Transverse colon (tissue), 4 donors: Measurements from ENCODE around the gene CORIN. TPM values are rescaled to one million over a fixed set of nuclear protein-coding genes. Genes with fewer than 3 reads are reported as not detected.

Source experiments
- DNase-seq: peaks from one replicate; pipeline ENCODE4 v3.0.0-alpha.2; 2019
- H3K27ac ChIP-seq, 4 donors: fragments of 200-600 bp; sonication (generic); 2 replicates each; pipeline ENCODE4 v1.5.1; 2016 to 2018; ENCODE audit warnings: inconsistent platforms in 4 of 4
- H3K27me3 ChIP-seq: fragments of 200-600 bp; sonication (generic); 2 replicates; pipeline ENCODE4 v1.5.1; 2017; ENCODE audit warnings: inconsistent platforms
- H3K36me3 ChIP-seq, 4 donors: fragments of 200-600 bp; sonication (generic); 2 replicates each; pipeline ENCODE4 v1.5.1; 2017 to 2019; ENCODE audit warnings: inconsistent platforms in 4 of 4
- H3K4me1 ChIP-seq, 4 donors: fragments of 200-600 bp; sonication (generic); 2 replicates each; pipeline ENCODE4 v1.5.1; 2017 to 2020; ENCODE audit warnings: inconsistent platforms in 4 of 4
- H3K4me3 ChIP-seq, 4 donors: fragments of 200-600 bp; sonication (generic); 1 replicate in 1 of 4; 2 replicates in 3 of 4; pipeline versions ENCODE4 v1.5.1 to v1.6.1; 2017 to 2019; ENCODE audit warnings: inconsistent platforms in 4 of 4
- H3K9me3 ChIP-seq, 2 donors: fragments of 200-600 bp; sonication (generic); 2 replicates each; pipeline ENCODE4 v1.5.1; 2017 to 2019; ENCODE audit warnings: inconsistent platforms in 2 of 2
- CTCF ChIP-seq, 5 experiments: fragments of 200-600 bp in 3 of 5; fragments of 450-650 bp in 2 of 5; sonication (generic) in 3 of 5; IDR thresholded peaks; 1 replicate in 2 of 5; 2 replicates in 3 of 5; pipeline ENCODE4 v1.5.1; 2016 to 2017; ENCODE audit warnings: antibody characterized with exemption in 5 of 5, inconsistent platforms in 3 of 5, mild to moderate bottlenecking in 2 of 5, moderate library complexity in 1 of 5
- EP300 ChIP-seq: sonication (generic); formaldehyde crosslinking; IDR thresholded peaks from one replicate; pipeline ENCODE4 v1.6.1; 2017; ENCODE audit warnings: antibody characterized with exemption, low read depth
- POLR2A ChIP-seq: fragments of 450-650 bp; IDR thresholded peaks from one replicate; pipeline ENCODE4 v1.6.1; 2016; ENCODE audit warnings: antibody characterized with exemption, mild to moderate bottlenecking, moderate library complexity
- POLR2AphosphoS5 ChIP-seq, 3 donors: sonication (generic); formaldehyde crosslinking; IDR thresholded peaks; one replicate each; pipeline ENCODE4 v1.6.1; 2016; ENCODE audit warnings: antibody characterized with exemption in 3 of 3
- WGBS, 2 donors: methylation state at CpG; one replicate each; pipeline ENCODE4 v1.1.5; 2018; ENCODE audit warnings: low coverage in 1 of 2; 5-methylcytosine and 5-hydroxymethylcytosine counted together
- in situ Hi-C, 4 donors: fragments of 200-750 bp; cut with MboI; loops; one replicate each; pipeline versions ENCODE4 v1.15.0 to v1.15.1; 2017; ENCODE audit warnings: low sequenced_read_pairs in 3 of 4, low pct_ligation_motif_present in 1 of 4, low pct_unique_long_range_greater_than_20kb in 1 of 4
- intact Hi-C: fragments of 100-400 bp; cut with DNase I; formaldehyde crosslinking; loops from one replicate; pipeline ENCODE4 v1.15.1; 2023; ENCODE audit warnings: low total_unique reads
- total RNA-seq, 4 donors: library from RNA; depleted of rRNA; stranded (reverse); fragments of >200 nt; gene quantifications; one replicate each; pipeline ENCODE4 v1.1.0, GENCODE V29; 2016

Gene CORIN
- total RNA-seq, 4 donors from 2014 or later, result 0.82 to 1.6 TPM; not detected in 2

- no peak for TF ChIP-seq POLR2AphosphoS5 (IDR thresholded peaks at IDR 0.05)
- TF ChIP-seq EP300, result no peak
- TF ChIP-seq CTCF (IDR thresholded peaks at IDR 0.05), result no peak
- TF ChIP-seq POLR2A, result no peak
- H3K36me3 ChIP-seq, result no peaks in the 10 kb centered on the region
- H3K27ac ChIP-seq, result no peak overlapping the region
- in situ Hi-C loops (no loop called here), intact Hi-C loops (no loop called here)
- DNase-seq, result no peak
- no peaks in the 10 kb centered on the region for H3K9me3 ChIP-seq
- no peak overlapping the region for H3K4me3 ChIP-seq
- 83 to 96% methylated on average over 6 of the region's 6 CpGs for WGBS, 2 donors
- H3K4me1 ChIP-seq, result no peaks in the 10 kb centered on the region
- H3K27me3 ChIP-seq, result no peaks in the 10 kb centered on the region
These were observed 195.6 kb downstream of the CORIN start for GRCh38 chr4:47642191-47642830.

GRCh38 chr4:47641755-47642154 lies 196.1 kb downstream of the CORIN start:
- Histone ChIP-seq H3K27me3 (no peaks in the 10 kb centered on the region), H3K4me3 (no peak overlapping the region), H3K27ac (no peak overlapping the region), H3K9me3 (no peaks in the 10 kb centered on the region), H3K36me3 (no peaks in the 10 kb centered on the region), H3K4me1 (no peaks in the 10 kb centered on the region)
- intact Hi-C loops, result no loop called here
- TF ChIP-seq EP300 (no peak), CTCF (IDR thresholded peaks at IDR 0.05) (no peak), POLR2A (no peak), POLR2AphosphoS5 (IDR thresholded peaks at IDR 0.05) (no peak)
- in situ Hi-C loops, result no loop called here
- 33 to 39% methylated on average over 1 of the region's 1 CpG for WGBS, 2 donors
- no peak for DNase-seq

GRCh38 chr4:47640911-47641310 lies 197.0 kb downstream of the CORIN start:
- DNase-seq, result no peak
- no peaks in the 10 kb centered on the region for H3K4me1 ChIP-seq
- no peaks in the 10 kb centered on the region for H3K9me3 ChIP-seq
- no peak overlapping the region for H3K4me3 ChIP-seq
- in situ Hi-C loops, result no loop called here
- no peak overlapping the region for H3K27ac ChIP-seq
- no peaks in the 10 kb centered on the region for H3K36me3 ChIP-seq
- intact Hi-C loops, result no loop called here
- H3K27me3 ChIP-seq, result no peaks in the 10 kb centered on the region
- TF ChIP-seq POLR2A (no peak), EP300 (no peak), POLR2AphosphoS5 (IDR thresholded peaks at IDR 0.05) (no peak), CTCF (IDR thresholded peaks at IDR 0.05) (no peak)

GRCh38 chr4:47639531-47639930 lies 198.3 kb downstream of the CORIN start:
- 37% methylated on average over 3 of the region's 3 CpGs; no CpG with 5 or more reads in 1 of the 2 donors for WGBS, 2 donors
- Histone ChIP-seq H3K27ac (no peak overlapping the region), H3K4me1 (no peaks in the 10 kb centered on the region), H3K27me3 (no peaks in the 10 kb centered on the region), H3K36me3 (no peaks in the 10 kb centered on the region), H3K9me3 (no peaks in the 10 kb centered on the region), H3K4me3 (no peak overlapping the region)
- in situ Hi-C loops (no loop called here), intact Hi-C loops (no loop called here)
- no peak for DNase-seq
- no peak for TF ChIP-seq CTCF (IDR thresholded peaks at IDR 0.05)
- TF ChIP-seq EP300, result no peak
- TF ChIP-seq POLR2A, result no peak
- no peak for TF ChIP-seq POLR2AphosphoS5 (IDR thresholded peaks at IDR 0.05)
